Activated CD4-positive, alpha-beta T cell treated with anti-CD3 and anti-CD28 coated beads for 1 hour (primary cell): ENCODE data around the gene SWSAP1.
A peak's percentile ranks its signal among the peaks of the same experiment; 100 is the strongest.

Experiments used
- DNase-seq: peaks from one replicate; pipeline ENCODE4 v3.0.0-alpha.2; 2020

Gene SWSAP1

GRCh38 chr19:11355160-11356073 lies 19.0 kb upstream of the SWSAP1 start, which contains the start of gene PLPPR2:
PLPPR2 (plus strand) TSS chr19:11355432; CDS start chr19:11357674, 2,242 bp downstream.
- DNase-seq, result peak; percentile 74

- DNase-seq, result no peak
Measured at GRCh38 chr19:11356074-11356397, 18.4 kb upstream of the SWSAP1 start.

GRCh38 chr19:11356676-11357550 lies 17.6 kb upstream of the SWSAP1 start:
- DNase-seq, result no peak

GRCh38 chr19:11359421-11359820 lies 15.0 kb upstream of the SWSAP1 start:
- DNase-seq, result no peak

- no peak for DNase-seq
Measured at GRCh38 chr19:11361037-11361770, 13.3 kb upstream of the SWSAP1 start.

- no peak for DNase-seq
Measured at GRCh38 chr19:11361771-11362731, 12.4 kb upstream of the SWSAP1 start.

- DNase-seq, result no peak
Measured at GRCh38 chr19:11363881-11364280, 10.6 kb upstream of the SWSAP1 start.

- DNase-seq, result no peak
Measured at GRCh38 chr19:11364296-11364904, 10.1 kb upstream of the SWSAP1 start.

GRCh38 chr19:11364935-11365334 lies 9.5 kb upstream of the SWSAP1 start:
- DNase-seq, result no peak

- DNase-seq, result no peak
Measured at GRCh38 chr19:11365557-11366117, 8.8 kb upstream of the SWSAP1 start.

GRCh38 chr19:11367528-11367927 lies 6.9 kb upstream of the SWSAP1 start:
- DNase-seq, result no peak

- DNase-seq, result no peak
Measured at GRCh38 chr19:11370744-11371143, 3.7 kb upstream of the SWSAP1 start.

- DNase-seq, result no peak
Measured at GRCh38 chr19:11373166-11373884, 1.1 kb upstream of the SWSAP1 start.

GRCh38 chr19:11373885-11374432 lies 507 bp upstream of the SWSAP1 start:
- DNase-seq, result no peak

GRCh38 chr19:11375143-11375948 lies 880 bp downstream of the SWSAP1 start:
- peak; percentile 56 for DNase-seq

- DNase-seq, result no peak
Measured at GRCh38 chr19:11377237-11377636, 2.8 kb downstream of the SWSAP1 start.

- no peak for DNase-seq
Measured at GRCh38 chr19:11377756-11378155, 3.3 kb downstream of the SWSAP1 start.

- no peak for DNase-seq
Measured at GRCh38 chr19:11378319-11379189, 4.1 kb downstream of the SWSAP1 start.
